Hepatocyte (in vitro differentiated cells): ENCODE results near the gene SYT2.
"Not testable (repeated sequence)": the region's sequence is repeated elsewhere in the genome, so short reads cannot be mapped to it uniquely, and the experiment has no call there.

Source experiments
- EZH2 ChIP-seq: fragments of 200-600 bp; sonication (generic); IDR thresholded peaks from 2 replicates; pipeline ENCODE4 v1.6.1; 2016; ENCODE audit warnings: antibody characterized with exemption, mild to moderate bottlenecking, borderline replicate concordance
- EZH2phosphoT487 ChIP-seq: fragments of 200-600 bp; sonication (generic); IDR thresholded peaks from one replicate; pipeline ENCODE4 v1.6.1; 2018; ENCODE audit warnings: antibody characterized with exemption, mild to moderate bottlenecking, low read depth, moderate library complexity; ENCODE audit not compliant: unreplicated experiment, severe bottlenecking
- TF ChIP-seq, protein P1 (sequence below): fragments of 200-600 bp; sonication (generic); IDR thresholded peaks from 2 replicates; pipeline ENCODE4 v1.5.1; 2016; ENCODE audit warnings: antibody characterized with exemption, mild to moderate bottlenecking; ENCODE audit not compliant: poor library complexity

DNA sequence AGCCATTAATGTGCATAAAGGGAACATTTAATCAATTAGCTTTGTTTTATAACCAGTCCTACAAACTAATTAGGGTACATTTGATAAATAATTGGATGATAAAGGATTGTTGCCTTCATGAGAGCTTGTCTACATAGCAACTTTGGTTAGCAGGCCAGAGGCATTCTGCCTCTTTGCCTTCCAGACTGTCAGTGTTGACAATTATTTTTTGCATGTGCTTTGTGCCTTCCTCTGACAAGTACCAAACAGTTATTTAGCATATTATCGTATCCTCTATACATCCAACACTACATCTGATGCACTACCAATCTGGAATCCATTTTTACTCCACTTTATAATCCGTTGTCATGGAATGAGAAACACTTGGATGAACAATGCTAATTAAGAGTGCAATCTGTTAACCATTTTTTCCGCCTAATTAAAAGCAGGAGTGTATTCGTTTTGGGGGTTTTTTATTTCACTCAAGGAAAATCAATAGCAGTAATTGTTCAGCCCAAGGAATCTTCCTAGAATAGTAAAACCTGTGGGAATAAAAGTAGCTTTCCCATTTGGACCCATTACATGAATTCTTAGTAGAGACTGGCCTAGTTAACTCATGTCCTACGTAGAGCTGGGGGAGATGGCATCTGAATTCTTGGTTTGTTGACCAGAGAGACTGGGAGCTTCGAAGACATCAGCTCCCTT lies 165.3 kb downstream of the SYT2 start:
- TF ChIP-seq, protein P1, sequence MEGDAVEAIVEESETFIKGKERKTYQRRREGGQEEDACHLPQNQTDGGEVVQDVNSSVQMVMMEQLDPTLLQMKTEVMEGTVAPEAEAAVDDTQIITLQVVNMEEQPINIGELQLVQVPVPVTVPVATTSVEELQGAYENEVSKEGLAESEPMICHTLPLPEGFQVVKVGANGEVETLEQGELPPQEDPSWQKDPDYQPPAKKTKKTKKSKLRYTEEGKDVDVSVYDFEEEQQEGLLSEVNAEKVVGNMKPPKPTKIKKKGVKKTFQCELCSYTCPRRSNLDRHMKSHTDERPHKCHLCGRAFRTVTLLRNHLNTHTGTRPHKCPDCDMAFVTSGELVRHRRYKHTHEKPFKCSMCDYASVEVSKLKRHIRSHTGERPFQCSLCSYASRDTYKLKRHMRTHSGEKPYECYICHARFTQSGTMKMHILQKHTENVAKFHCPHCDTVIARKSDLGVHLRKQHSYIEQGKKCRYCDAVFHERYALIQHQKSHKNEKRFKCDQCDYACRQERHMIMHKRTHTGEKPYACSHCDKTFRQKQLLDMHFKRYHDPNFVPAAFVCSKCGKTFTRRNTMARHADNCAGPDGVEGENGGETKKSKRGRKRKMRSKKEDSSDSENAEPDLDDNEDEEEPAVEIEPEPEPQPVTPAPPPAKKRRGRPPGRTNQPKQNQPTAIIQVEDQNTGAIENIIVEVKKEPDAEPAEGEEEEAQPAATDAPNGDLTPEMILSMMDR = not testable (repeated sequence)
- TF ChIP-seq EZH2, EZH2phosphoT487: not testable (repeated sequence)
